Body of pancreas (tissue), 4 donors: Measurements from ENCODE around the gene LIPT2.

Experiments
- POLR2A ChIP-seq, 3 donors: fragments of 450-650 bp; IDR thresholded peaks; one replicate each; pipeline ENCODE4 v1.6.1; 2016; ENCODE audit warnings: antibody characterized with exemption in 3 of 3, mild to moderate bottlenecking in 2 of 3
- TF ChIP-seq, protein P1 (sequence below), 7 experiments: fragments of 450-650 bp in 4 of 7; fragments of 200-600 bp in 3 of 7; sonication (generic) in 3 of 7; IDR thresholded peaks; one replicate each; pipeline ENCODE4 v1.5.1; 2016 to 2019; ENCODE audit warnings: antibody characterized with exemption in 7 of 7

DNA sequence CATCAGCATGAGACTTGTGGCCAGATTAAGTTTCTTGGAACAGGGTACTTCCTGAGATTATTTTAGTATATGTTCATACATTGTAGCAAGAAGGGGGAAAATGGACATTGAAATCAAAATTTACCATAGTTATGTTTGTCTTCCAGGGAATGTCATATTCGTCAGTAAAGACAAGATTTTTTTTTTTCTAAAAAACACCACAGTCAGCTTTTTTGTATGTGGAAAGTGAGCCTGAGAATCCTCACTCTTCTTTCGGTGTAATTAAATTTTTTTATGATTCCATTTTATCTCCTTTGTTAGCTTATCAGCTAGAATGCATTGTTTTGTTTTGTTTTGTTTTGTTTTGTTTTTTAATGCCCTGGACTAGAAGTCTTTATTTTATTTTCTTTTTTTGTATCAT is 31.5 kb upstream of the LIPT2 start:
- no peak for TF ChIP-seq POLR2A (IDR thresholded peaks at IDR 0.05)
- TF ChIP-seq, protein P1, sequence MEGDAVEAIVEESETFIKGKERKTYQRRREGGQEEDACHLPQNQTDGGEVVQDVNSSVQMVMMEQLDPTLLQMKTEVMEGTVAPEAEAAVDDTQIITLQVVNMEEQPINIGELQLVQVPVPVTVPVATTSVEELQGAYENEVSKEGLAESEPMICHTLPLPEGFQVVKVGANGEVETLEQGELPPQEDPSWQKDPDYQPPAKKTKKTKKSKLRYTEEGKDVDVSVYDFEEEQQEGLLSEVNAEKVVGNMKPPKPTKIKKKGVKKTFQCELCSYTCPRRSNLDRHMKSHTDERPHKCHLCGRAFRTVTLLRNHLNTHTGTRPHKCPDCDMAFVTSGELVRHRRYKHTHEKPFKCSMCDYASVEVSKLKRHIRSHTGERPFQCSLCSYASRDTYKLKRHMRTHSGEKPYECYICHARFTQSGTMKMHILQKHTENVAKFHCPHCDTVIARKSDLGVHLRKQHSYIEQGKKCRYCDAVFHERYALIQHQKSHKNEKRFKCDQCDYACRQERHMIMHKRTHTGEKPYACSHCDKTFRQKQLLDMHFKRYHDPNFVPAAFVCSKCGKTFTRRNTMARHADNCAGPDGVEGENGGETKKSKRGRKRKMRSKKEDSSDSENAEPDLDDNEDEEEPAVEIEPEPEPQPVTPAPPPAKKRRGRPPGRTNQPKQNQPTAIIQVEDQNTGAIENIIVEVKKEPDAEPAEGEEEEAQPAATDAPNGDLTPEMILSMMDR (IDR thresholded peaks at IDR 0.05): no peak
